ENCODE data around the gene HPSE.

The HPSE gene

GRCh38 chr4:83250687-83251446, 83.8 kb downstream of the HPSE start:
- no peak for DNase-seq (ENCODE audit: low read depth in 1 of 2, low spot score in 1 of 2)

- DNase-seq (ENCODE audit: low read depth in 1 of 2, low spot score in 1 of 2), result no peak
These were observed 86.2 kb downstream of the HPSE start for GRCh38 chr4:83248486-83248885.

- no peak for DNase-seq (ENCODE audit: low read depth in 1 of 2, low spot score in 1 of 2)
These were observed 87.0 kb downstream of the HPSE start for GRCh38 chr4:83247415-83248357.
